Stimulated activated effector memory CD8-positive, alpha-beta T cell treated with anti-CD3 and anti-CD28 coated beads, Interleukin-12 subunit alpha, Interleukin-12 subunit beta, amount 100 ng/mL, for 72 hours (primary cell): ENCODE data around the gene SPEM3.
"Not testable (repeated sequence)": the region's sequence is repeated elsewhere in the genome, so short reads cannot be mapped to it uniquely, and the experiment has no call there.

Experiments
- ATAC-seq: fragments of 150-1000 bp; cut with Tn5 transposase; 2 replicates; pipeline ENCODE4 v1.10.0; 2021
- DNase-seq, 2 donors: peaks; one replicate each; pipeline ENCODE4 v3.0.0; 2021 to 2022; ENCODE audit warnings: low spot score in 2 of 2
- H3K27ac Mint-ChIP-seq: one replicate; pipeline ENCODE4 v1.8.0; 2022; ENCODE audit warnings: mild to moderate bottlenecking, mixed read lengths
- H3K36me3 Mint-ChIP-seq: one replicate; pipeline ENCODE4 v1.8.0; 2022; ENCODE audit warnings: mild to moderate bottlenecking, mixed read lengths
- H3K4me1 Mint-ChIP-seq: one replicate; pipeline ENCODE4 v1.8.0; 2022; ENCODE audit warnings: mixed read lengths
- H3K4me3 Mint-ChIP-seq: one replicate; pipeline ENCODE4 v1.8.0; 2022; ENCODE audit warnings: mild to moderate bottlenecking, mixed read lengths
- H3K9me3 Mint-ChIP-seq: one replicate; pipeline ENCODE4 v1.8.0; 2022; ENCODE audit warnings: mixed read lengths

SPEM3 gene

DNA sequence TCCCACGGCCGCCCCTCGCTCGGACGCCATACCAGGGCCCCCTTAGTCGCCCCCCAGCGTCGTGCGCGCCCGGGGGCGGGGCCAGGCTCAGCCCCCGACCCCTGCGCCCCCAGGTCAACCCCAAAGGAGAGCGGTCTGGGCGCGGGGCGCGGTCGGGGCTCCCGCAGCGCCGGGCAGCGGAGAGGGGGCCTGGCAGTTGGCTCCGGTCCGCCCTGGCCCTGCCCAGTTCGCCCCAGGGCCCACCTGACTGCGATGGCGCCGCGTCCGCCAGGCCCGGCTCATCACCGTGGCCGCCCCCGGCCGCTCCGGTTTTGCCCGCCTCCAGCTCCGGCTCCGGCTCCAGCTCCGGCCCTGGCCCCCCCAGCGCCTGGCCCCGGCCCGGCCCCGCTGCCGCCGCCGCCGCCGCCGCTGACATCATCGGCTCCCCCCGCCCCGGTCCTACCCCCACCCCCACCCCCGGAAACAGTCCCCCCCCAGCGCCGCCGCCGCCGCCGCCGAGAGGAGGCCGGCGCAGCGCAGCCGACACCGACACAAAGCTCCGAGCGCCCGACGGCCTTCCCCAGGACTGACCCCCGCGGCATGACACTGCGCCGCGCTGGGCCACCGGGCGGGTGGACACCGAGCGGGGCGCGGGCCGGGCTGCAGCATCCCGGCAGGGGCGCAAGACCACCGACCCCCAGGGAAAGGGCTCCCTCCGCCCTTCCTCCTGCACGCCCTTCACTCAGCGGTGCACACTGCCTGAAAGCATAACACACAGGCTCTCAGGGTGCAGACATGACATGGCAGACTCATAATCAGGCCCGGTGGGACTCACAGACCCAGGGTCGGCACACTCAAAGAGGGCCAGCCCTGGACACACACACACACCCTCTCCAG is 50.8 kb downstream of the SPEM3 start, which contains the start of gene ZBTB4:
Gene ZBTB4, minus strand, starts transcription at position 419 of the 876 bp plus-strand sequence. CDS start 12,830 bp downstream, outside the sequence.
- H3K4me1 Mint-ChIP-seq = peaks cover 69% of the 10 kb centered on the region

DNA sequence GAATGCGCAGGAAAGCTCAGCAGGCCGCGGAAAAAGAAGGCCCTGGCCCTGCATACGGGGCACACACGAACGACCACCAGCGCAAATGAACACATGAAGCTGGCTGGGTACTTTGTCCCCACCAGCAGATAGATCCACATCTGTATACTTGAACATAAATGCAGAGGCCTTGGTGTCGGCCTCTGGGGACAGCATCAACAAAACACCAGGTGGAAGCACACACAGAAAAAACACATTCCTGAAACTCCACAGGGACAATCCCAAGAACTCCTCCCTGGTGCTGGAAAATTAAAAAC is 51.4 kb downstream of the SPEM3 start:
- no peak for ATAC-seq
- no peak for DNase-seq
- peaks cover 59% of the 10 kb centered on the region for H3K36me3 Mint-ChIP-seq
- peak overlapping the region; percentile 100 for H3K4me3 Mint-ChIP-seq
- no peaks in the 10 kb centered on the region for H3K9me3 Mint-ChIP-seq
- peaks cover 75% of the 10 kb centered on the region for H3K4me1 Mint-ChIP-seq
- H3K27ac Mint-ChIP-seq = peak overlapping the region; percentile 100

More for the DNA sequence above, 50.8 kb downstream of the SPEM3 start, which contains the start of gene ZBTB4:
- ATAC-seq = peak; percentile 19
- H3K36me3 Mint-ChIP-seq = peaks cover 59% of the 10 kb centered on the region
- DNase-seq = peak; percentile 41 to 75
- no peaks in the 10 kb centered on the region for H3K9me3 Mint-ChIP-seq
- H3K4me3 Mint-ChIP-seq = peak within 1 kb of the TSS; percentile 100
- peak within 1 kb of the TSS; percentile 100 for H3K27ac Mint-ChIP-seq

DNA sequence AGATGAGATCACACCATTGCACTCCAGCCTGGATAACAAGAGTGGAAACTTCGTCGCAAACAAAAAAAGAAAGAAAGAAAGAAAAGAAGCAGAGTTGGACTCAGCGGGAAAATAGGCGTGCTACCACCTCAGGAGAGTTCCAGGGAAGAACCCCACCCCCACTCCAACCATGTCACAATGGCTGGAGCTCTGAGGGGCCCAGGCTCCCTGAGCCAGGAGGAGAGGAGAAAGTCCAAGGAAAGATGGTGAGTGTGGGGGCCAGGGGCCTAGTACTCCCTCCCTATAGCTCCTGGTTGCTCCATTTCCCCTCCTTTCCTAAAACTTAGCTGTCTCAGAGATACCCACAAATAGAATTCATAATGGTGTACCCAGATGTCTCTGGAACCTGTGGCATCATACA is 52.6 kb downstream of the SPEM3 start, which contains the start of gene SLC35G6:
Gene SLC35G6, plus strand, starts transcription at position 172 of the 400 bp plus-strand sequence. Its CDS starts 71 bp downstream, at position 243.
- DNase-seq, ATAC-seq, H3K9me3 Mint-ChIP-seq: not testable (repeated sequence)
- H3K27ac Mint-ChIP-seq = peak within 1 kb of the TSS; percentile 100
- H3K4me3 Mint-ChIP-seq = peak within 1 kb of the TSS; percentile 100
- H3K4me1 Mint-ChIP-seq = peaks cover 78% of the 10 kb centered on the region
- H3K36me3 Mint-ChIP-seq = peaks cover 59% of the 10 kb centered on the region

DNA sequence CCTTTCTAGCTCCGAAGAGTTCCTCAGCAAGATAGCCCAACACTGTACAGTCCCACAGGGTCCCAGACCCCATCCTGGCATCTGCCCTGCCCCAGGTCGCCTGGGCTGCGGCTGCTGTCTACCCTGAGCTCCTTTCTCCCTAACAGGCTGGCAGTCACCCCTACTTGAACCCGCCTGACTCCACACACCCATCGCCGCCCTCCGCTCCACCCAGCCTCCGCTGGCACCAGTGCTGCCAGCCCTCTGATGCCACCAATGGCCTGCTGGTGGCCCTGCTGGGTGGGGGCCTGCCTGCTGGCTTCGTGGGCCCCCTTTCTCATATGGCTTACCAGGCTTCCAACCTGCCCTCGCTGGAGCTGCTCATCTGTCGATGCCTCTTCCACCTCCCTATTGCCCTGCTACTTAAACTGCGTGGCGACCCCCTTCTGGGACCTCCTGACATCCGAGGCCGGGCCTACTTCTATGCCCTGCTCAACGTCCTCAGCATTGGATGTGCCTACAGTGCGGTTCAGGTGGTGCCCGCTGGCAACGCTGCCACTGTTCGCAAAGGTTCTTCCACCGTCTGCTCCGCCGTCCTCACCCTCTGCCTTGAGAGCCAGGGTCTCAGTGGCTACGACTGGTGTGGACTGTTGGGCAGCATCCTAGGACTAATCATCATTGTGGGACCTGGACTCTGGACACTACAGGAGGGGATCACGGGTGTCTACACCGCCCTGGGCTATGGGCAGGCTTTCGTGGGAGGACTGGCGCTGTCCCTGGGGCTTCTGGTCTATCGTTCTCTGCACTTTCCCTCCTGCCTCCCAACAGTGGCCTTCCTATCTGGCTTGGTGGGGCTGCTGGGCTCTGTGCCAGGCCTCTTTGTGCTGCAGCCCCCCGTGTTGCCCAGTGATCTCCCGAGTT is 53.4 kb downstream of the SPEM3 start:
- Mint-ChIP-seq H3K36me3 (peaks cover 65% of the 10 kb centered on the region), H3K4me3 (peak overlapping the region; percentile 100), H3K27ac (peak overlapping the region; percentile 100), H3K4me1 (peaks cover 76% of the 10 kb centered on the region)
- not testable (repeated sequence) for ATAC-seq, H3K9me3 Mint-ChIP-seq, DNase-seq
